Activated B cell treated with CpG ODN at 0.5 μM for 24 hours (primary cell): ENCODE data around the gene ADARB2. TPM values are rescaled to one million over a fixed set of nuclear protein-coding genes. Genes with fewer than 3 reads are reported as not detected.

Experiments
- ATAC-seq: fragments of 200-7000 bp; cut with Tn5 transposase; one replicate; pipeline ENCODE4 v1.10.0; 2021; ENCODE audit warnings: low read depth, mild to moderate bottlenecking, moderate library complexity
- CTCF ChIA-PET: fragments of 350-600 bp; sonication (Branson Sonifier 250); formaldehyde crosslinking; loops from one replicate; lab custom pipeline; 2021; ENCODE audit warnings: antibody characterized with exemption; lab: Charles Lee
- POLR2A ChIA-PET: fragments of 350-600 bp; sonication (Branson Sonifier 250); formaldehyde crosslinking; loops from one replicate; lab custom pipeline; 2021; ENCODE audit warnings: antibody characterized with exemption; lab: Charles Lee
- DNase-seq: peaks from one replicate; pipeline ENCODE4 v3.0.0; 2022
- H3K27ac Mint-ChIP-seq: one replicate; pipeline ENCODE4 v1.8.0; 2020; ENCODE audit warnings: mixed read lengths
- H3K27me3 Mint-ChIP-seq: one replicate; pipeline ENCODE4 v1.8.0; 2021; ENCODE audit warnings: mixed read lengths
- H3K36me3 Mint-ChIP-seq: one replicate; pipeline ENCODE4 v1.8.0; 2021; ENCODE audit warnings: low read depth, mixed read lengths
- H3K4me1 Mint-ChIP-seq: one replicate; pipeline ENCODE4 v1.8.0; 2021; ENCODE audit warnings: mixed read lengths
- H3K4me3 Mint-ChIP-seq: one replicate; pipeline ENCODE4 v1.8.0; 2020; ENCODE audit warnings: mild to moderate bottlenecking, mixed read lengths
- H3K9me3 Mint-ChIP-seq: one replicate; pipeline ENCODE4 v1.8.0; 2020; ENCODE audit warnings: mixed read lengths
- CTCF ChIP-seq: fragments of 200-600 bp; IDR thresholded peaks from one replicate; pipeline ENCODE4 v1.8.0; 2022; ENCODE audit warnings: antibody characterized with exemption, mild to moderate bottlenecking
- intact Hi-C: fragments of 100-400 bp; cut with micrococcal nuclease; formaldehyde crosslinking; loops from one replicate; pipeline ENCODE4 v1.15.1; 2024
- total RNA-seq: library from RNA; stranded (reverse); gene quantifications from 2 replicates; pipeline ENCODE4 v1.2.3, GENCODE V29; 2022

ADARB2 gene
- total RNA-seq, 1 donor from 2014 or later: 0.11 TPM

GRCh38 chr10:1158066-1158465, 579.3 kb downstream of the ADARB2 start:
- ChIA-PET CTCF (no interaction called here), POLR2A (no interaction called here)
- no peaks in the 10 kb centered on the region for H3K4me1 Mint-ChIP-seq
- no peak for DNase-seq
- TF ChIP-seq CTCF: no peak
- peaks cover 4% of the 10 kb centered on the region for H3K27me3 Mint-ChIP-seq
- ATAC-seq: no peak
- H3K36me3 Mint-ChIP-seq: no peaks in the 10 kb centered on the region
- no peak overlapping the region for H3K27ac Mint-ChIP-seq
- no peaks in the 10 kb centered on the region for H3K9me3 Mint-ChIP-seq
- intact Hi-C loops: loop anchor here (10.0 kb wide), 1 partner anchor 167 kb away; no protein-coding TSS in a partner anchor
- H3K4me3 Mint-ChIP-seq: no peak overlapping the region

DNA sequence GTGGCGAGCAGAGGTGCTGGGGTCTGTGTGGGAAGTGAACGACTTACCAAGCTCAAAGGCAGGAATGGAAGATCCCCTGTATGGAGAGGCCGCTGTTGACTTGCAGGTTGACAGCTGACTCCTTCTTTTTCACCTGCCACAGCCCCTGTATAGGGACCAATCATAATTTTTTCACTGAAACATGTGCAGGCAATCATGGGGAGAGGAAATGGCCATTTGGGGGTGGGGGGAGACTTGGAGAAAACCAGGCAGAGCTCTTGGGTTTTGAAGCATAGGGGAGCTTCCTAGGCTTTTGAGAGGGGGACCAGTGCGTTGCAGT, 579.8 kb downstream of the ADARB2 start:
- CTCF ChIA-PET: no interaction called here
- H3K9me3 Mint-ChIP-seq: no peaks in the 10 kb centered on the region
- DNase-seq: no peak
- H3K36me3 Mint-ChIP-seq: no peaks in the 10 kb centered on the region
- intact Hi-C loops: loop anchor here (10.0 kb wide), 1 partner anchor 167 kb away; no protein-coding TSS in a partner anchor
- ATAC-seq: no peak
- POLR2A ChIA-PET: no interaction called here
- no peak for TF ChIP-seq CTCF
- H3K27ac Mint-ChIP-seq: no peak overlapping the region
- H3K4me3 Mint-ChIP-seq: no peak overlapping the region
- H3K27me3 Mint-ChIP-seq: peaks cover 4% of the 10 kb centered on the region
- H3K4me1 Mint-ChIP-seq: no peaks in the 10 kb centered on the region

DNA sequence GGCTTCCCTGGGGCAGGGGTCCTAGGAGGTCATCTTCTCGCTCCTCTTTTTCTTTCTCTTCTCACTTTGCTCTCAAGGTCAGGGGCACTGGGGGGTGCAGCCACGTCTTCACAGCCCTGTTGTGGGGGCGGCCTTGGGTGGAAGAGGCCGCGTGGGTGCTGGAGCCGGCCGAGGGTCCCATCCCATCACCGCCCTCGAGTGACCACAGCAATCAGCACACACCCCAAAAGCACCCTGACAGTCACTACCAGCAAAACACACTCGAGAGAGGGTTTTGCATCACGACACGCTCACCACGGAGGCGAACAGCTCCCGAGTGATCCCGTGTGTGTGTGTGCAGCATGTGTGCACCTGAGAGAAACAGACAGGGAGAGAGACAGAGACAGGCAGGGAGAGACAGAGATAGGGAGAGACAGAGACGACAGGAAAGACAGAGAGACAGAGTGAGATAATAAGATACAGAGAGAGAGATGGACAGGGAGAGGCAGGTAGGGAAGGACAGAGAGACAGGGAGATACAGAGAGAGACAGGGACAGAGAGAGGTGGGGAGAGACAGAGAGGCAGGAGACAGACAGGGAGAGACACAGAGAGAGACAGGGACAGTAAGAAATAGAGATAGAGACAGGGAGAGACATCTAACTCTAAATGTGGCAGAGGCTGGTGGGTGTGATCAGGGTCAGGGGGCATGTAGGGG, 580.3 kb downstream of the ADARB2 start:
- ChIA-PET CTCF (no interaction called here), POLR2A (no interaction called here)
- DNase-seq (no peak), ATAC-seq (no peak)
- H3K4me3 Mint-ChIP-seq: no peak overlapping the region
- no peak for TF ChIP-seq CTCF
- intact Hi-C loops: loop anchor here (10.0 kb wide), 1 partner anchor 168 kb away; no protein-coding TSS in a partner anchor
- H3K36me3 Mint-ChIP-seq: no peaks in the 10 kb centered on the region
- H3K27ac Mint-ChIP-seq: no peak overlapping the region
- H3K4me1 Mint-ChIP-seq: no peaks in the 10 kb centered on the region
- peaks cover 3% of the 10 kb centered on the region for H3K27me3 Mint-ChIP-seq
- no peaks in the 10 kb centered on the region for H3K9me3 Mint-ChIP-seq

DNA sequence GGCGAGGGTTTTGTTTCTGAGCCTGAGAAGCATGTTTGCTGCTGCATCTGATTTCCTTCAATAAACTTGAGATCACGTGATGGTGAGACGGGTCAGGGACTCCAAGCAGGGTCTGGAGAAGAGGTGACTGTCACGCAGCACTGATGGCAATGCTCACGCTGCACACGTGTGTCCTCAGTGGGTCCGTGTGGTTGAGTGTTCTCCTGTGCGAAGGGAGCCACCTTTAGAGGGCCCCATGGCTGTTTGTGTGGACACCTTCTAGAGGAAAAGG, 580.8 kb downstream of the ADARB2 start:
- Mint-ChIP-seq H3K27me3 (no peaks in the 10 kb centered on the region), H3K4me1 (no peaks in the 10 kb centered on the region), H3K36me3 (no peaks in the 10 kb centered on the region), H3K4me3 (no peak overlapping the region), H3K9me3 (no peaks in the 10 kb centered on the region), H3K27ac (no peak overlapping the region)
- CTCF ChIA-PET: no interaction called here
- DNase-seq: no peak
- ATAC-seq: no peak
- TF ChIP-seq CTCF: no peak
- intact Hi-C loops: loop anchor here (10.0 kb wide), 1 partner anchor 168 kb away; no protein-coding TSS in a partner anchor
- POLR2A ChIA-PET: no interaction called here

DNA sequence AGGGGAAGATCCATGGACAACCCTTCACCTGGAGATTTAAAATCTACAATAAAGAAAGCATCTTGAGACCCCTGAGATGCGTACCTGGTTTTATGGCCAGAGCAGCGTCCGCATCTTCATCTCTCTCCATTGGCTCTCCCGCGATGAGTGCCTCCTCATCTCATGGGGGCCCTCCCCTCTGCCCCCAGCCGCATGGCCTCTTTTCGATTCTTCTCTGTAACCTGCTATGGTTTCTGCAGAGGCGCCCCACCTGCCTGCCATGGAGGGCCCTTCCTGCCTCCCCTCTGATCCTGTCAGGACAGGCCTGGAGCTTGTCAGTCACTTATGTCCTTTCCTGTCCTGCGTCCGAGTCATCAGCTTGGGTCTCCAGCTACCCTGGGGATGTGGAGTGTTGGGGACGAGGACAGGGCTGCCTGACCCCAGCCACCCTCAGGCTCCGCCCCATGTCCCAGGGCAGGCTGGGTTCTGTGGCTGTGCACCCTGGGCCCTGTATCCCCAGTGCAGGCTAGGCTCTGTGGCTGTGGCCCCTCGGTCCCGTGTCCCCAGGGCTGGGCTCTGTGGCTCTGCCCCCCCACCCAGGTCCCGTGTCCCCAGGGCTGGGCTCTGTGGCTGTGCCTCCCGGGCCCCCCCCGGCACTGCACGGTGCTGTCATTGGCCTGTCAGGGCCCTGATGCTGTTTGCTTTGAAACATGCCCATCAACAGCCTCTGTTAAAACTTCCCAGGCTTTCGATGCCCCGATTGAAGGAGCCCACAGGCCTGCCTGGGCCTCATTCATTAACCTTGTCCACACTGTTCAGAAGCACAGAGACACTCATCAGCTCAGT, 581.3 kb downstream of the ADARB2 start:
- H3K4me1 Mint-ChIP-seq: no peaks in the 10 kb centered on the region
- H3K27ac Mint-ChIP-seq: no peak overlapping the region
- no peak for DNase-seq
- ChIA-PET CTCF (no interaction called here), POLR2A (no interaction called here)
- H3K4me3 Mint-ChIP-seq: no peak overlapping the region
- ATAC-seq: no peak
- intact Hi-C loops: loop anchor here (10.0 kb wide), 1 partner anchor 169 kb away; no protein-coding TSS in a partner anchor
- H3K27me3 Mint-ChIP-seq: peaks cover 2% of the 10 kb centered on the region
- H3K9me3 Mint-ChIP-seq: no peaks in the 10 kb centered on the region
- H3K36me3 Mint-ChIP-seq: no peaks in the 10 kb centered on the region
- no peak for TF ChIP-seq CTCF
